GM19455 (cell line): ENCODE results near the gene IFI44.

ENCODE experiments used
- ATAC-seq: cut with Tn5 transposase; IDR thresholded peaks from one replicate; pipeline ENCODE4 v1.9.1; 2021; ENCODE audit not compliant: unreplicated experiment

Gene IFI44

GRCh38 chr1:78699813-78700212 is 50.2 kb downstream of the IFI44 start:
- no peak for ATAC-seq

- ATAC-seq, result no peak
These were observed 52.8 kb downstream of the IFI44 start for GRCh38 chr1:78702426-78702825.

GRCh38 chr1:78703806-78704205 is 54.2 kb downstream of the IFI44 start:
- no peak for ATAC-seq

- no peak for ATAC-seq
These were observed 62.9 kb downstream of the IFI44 start for GRCh38 chr1:78712467-78713051.

GRCh38 chr1:78713297-78713696 is 63.7 kb downstream of the IFI44 start:
- ATAC-seq, result no peak
